Stimulated activated naive CD4-positive, alpha-beta T cell (primary cell): Measurements from ENCODE around the gene MYDGF.
A peak's percentile ranks its signal among the peaks of the same experiment; 100 is the strongest.
"Not testable (repeated sequence)": the region's sequence is repeated elsewhere in the genome, so short reads cannot be mapped to it uniquely, and the experiment has no call there.

ENCODE experiments used
- DNase-seq, 6 experiments: peaks; one replicate each; lab custom pipeline; 2025; lab: John Stamatoyannopoulos, UW

The MYDGF gene

GRCh38 chr19:4699826-4700692 lies 29.9 kb upstream of the MYDGF start:
- no peak for DNase-seq

- no peak for DNase-seq
Observed at GRCh38 chr19:4697304-4697703, 27.2 kb upstream of the MYDGF start.

- no peak for DNase-seq
Observed at GRCh38 chr19:4695224-4695731, 25.1 kb upstream of the MYDGF start.

- DNase-seq: no peak
Observed at GRCh38 chr19:4694211-4694987, 24.3 kb upstream of the MYDGF start.

- DNase-seq: no peak
Observed at GRCh38 chr19:4693471-4694121, 23.5 kb upstream of the MYDGF start.

- no peak for DNase-seq
Observed at GRCh38 chr19:4693078-4693350, 22.9 kb upstream of the MYDGF start.

GRCh38 chr19:4692251-4693077 lies 22.3 kb upstream of the MYDGF start:
- no peak for DNase-seq

GRCh38 chr19:4691373-4691772 lies 21.2 kb upstream of the MYDGF start:
- no peak for DNase-seq

- DNase-seq: no peak
Observed at GRCh38 chr19:4690361-4690760, 20.2 kb upstream of the MYDGF start.

GRCh38 chr19:4689403-4689802 lies 19.3 kb upstream of the MYDGF start:
- no peak for DNase-seq

GRCh38 chr19:4688587-4688986 lies 18.4 kb upstream of the MYDGF start:
- DNase-seq: no peak

- no peak for DNase-seq
Observed at GRCh38 chr19:4687396-4687795, 17.3 kb upstream of the MYDGF start.

- no peak for DNase-seq
Observed at GRCh38 chr19:4686700-4687099, 16.6 kb upstream of the MYDGF start.

GRCh38 chr19:4684312-4685095 lies 14.4 kb upstream of the MYDGF start:
- no peak for DNase-seq

- DNase-seq: no peak
Observed at GRCh38 chr19:4682417-4683200, 12.5 kb upstream of the MYDGF start.

- DNase-seq: not testable (repeated sequence)
Observed at GRCh38 chr19:4680021-4680420, 9.9 kb upstream of the MYDGF start.

GRCh38 chr19:4678881-4679790 lies 9.0 kb upstream of the MYDGF start:
- peak in 1 of 6 experiments; percentile 31 for DNase-seq

- peak in 2 of 6 experiments; percentile 8 to 13 for DNase-seq
Observed at GRCh38 chr19:4676955-4677731, 7.0 kb upstream of the MYDGF start.
